ENCODE measurements around the gene DDX24.
A peak's percentile ranks its signal among the peaks of the same experiment; 100 is the strongest.

DDX24 gene

DNA sequence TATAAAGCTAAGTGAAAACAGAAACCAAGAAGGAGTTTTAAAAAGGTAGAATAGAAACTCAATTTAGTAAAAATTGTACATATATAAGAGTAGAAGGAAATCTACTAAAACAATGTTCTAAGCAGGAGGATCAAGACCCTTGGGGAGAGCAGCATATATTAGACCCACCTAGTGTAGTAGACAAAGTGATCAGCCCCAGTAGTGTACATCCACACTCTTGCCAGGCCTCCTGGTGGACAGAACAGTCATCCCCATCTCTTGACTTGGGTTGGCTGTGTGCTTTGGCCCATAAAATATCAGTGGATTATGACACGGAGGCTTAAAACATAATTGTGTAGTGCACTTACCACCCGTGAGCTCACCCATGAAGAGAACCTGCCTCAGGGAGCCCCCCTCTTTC is 65.8 kb downstream of the DDX24 start:
- FAIRE-seq (no peak), DNase-seq (ENCODE audit: insufficient read length, low spot score) (no peak)

DNA sequence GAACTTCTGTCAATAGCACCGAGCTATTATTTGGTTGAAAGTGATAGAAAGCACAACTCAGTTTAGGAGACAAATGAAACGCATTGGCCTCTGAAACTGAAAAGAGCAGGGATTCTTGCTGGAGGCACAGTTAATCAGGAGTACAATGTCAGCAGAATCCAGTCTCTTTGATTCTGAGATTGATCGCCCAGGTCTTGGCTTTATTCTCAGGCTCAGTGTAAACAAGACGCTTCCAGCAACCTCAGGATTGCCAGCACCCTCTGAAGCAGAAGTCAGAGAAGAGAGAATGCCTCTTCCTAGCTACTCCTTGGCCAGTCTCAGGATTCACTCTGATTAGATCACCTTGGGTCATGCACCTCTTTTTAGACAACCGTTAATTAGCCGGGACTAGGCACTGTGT is 66.6 kb downstream of the DDX24 start:
- DNase-seq (ENCODE audit: insufficient read length, low spot score), result no peak
- FAIRE-seq, result no peak

DNA sequence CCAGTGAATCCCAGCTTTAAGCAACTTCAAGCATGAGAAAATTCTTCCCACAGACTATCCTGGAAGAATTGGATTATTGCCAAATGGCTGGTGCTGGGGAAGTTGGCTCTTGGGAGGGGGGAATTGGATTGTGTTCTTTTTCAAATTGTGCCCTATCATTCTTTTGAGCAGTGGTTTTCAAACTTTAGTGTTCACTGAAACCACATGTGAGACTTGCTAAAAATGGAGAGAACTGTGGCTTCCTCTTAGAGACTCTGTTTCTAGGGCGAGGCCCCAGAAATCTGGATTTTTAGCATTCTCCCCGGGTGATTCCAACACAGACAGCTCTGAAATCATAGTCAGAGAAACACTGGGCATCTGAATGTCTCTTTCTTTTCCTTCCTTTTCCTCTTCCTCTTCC is 69.2 kb downstream of the DDX24 start:
- DNase-seq (ENCODE audit: insufficient read length, low spot score) (no peak), FAIRE-seq (peak; percentile 54)

DNA sequence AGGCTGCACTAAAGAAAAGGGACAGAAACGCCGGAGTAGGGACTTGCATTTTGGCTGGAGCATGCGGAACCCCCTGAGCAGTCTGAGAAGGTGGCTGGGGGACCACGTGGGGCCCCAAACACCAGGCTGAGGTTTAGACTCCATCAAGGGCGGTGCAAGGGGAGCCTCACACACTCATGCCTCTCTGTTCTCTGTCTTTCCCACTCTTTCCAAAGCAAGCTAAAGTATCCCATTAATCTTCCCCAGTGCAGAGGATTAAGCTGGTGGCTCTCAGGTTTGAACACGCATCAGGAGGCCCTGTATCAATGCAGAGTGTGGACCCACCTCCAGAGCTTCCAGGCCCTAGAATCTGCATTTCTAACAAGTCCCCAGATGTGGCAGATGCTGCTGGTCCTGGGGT is 70.4 kb downstream of the DDX24 start:
- DNase-seq (ENCODE audit: insufficient read length, low spot score), result no peak
- no peak for FAIRE-seq

- DNase-seq (ENCODE audit: insufficient read length, low spot score) (no peak), FAIRE-seq (no peak)
These were observed 71.2 kb downstream of the DDX24 start for GRCh38 chr14:94009767-94010166.

DNA sequence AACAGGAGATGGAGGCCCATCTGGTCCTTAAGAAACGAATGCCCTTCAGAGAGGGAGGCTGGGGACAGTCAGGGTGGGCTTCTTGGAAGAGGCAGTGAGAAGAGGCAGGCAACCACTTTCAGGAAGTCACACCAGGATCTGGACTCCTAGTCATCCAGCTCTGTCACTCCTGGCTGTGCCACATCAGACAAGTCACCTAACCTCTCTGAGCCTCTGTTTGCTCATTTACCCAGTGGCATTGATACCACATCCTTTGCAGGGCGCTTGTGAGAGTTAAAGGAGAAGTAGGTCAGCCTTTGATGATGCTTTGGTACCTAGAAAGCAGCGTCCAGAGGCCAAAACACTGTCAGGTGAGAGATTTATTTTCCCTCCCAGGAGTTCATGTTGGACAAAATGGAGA is 72.8 kb downstream of the DDX24 start:
- FAIRE-seq, result no peak
- DNase-seq (ENCODE audit: insufficient read length, low spot score), result no peak

DNA sequence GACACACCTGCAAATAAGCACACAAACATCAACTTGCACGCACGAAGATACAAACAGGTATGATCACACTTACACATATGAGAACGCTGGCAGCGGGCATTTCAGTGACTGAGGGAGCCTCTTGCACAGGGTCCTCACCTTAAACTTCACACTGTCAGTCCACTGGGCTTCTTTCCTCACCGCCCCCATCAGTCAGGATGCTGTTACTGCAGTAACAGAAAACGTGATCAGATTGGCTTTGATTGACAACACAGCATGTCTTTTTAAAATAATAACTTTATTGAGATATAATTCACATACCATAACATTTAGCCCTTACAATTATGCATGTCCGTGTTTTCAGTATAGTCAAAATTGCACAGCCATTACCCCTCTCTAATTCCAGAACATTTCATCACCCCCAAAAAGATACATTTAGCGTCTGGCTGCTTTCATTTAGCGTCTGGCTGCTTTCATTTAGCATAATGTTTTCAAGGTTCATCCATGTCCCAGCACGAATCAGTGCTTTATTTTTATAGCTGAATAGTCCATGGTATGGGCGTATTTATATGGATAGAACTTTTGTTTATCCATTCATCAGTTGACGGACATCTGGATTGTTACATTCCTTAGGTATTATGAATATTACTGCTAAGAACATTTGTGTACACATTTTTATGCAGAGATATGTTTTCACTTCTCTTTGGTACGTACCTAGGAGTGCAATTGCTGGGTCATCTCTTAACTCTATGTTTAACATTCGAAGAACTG is 75.5 kb downstream of the DDX24 start:
- peak; percentile 71 for FAIRE-seq
- no peak for DNase-seq (ENCODE audit: insufficient read length, low spot score)

- no peak for DNase-seq (ENCODE audit: insufficient read length, low spot score)
- no peak for FAIRE-seq
These were observed 77.0 kb downstream of the DDX24 start for GRCh38 chr14:94004015-94004414.

GRCh38 chr14:94003397-94003796 is 77.6 kb downstream of the DDX24 start:
- FAIRE-seq, result no peak
- no peak for DNase-seq (ENCODE audit: insufficient read length, low spot score)

DNA sequence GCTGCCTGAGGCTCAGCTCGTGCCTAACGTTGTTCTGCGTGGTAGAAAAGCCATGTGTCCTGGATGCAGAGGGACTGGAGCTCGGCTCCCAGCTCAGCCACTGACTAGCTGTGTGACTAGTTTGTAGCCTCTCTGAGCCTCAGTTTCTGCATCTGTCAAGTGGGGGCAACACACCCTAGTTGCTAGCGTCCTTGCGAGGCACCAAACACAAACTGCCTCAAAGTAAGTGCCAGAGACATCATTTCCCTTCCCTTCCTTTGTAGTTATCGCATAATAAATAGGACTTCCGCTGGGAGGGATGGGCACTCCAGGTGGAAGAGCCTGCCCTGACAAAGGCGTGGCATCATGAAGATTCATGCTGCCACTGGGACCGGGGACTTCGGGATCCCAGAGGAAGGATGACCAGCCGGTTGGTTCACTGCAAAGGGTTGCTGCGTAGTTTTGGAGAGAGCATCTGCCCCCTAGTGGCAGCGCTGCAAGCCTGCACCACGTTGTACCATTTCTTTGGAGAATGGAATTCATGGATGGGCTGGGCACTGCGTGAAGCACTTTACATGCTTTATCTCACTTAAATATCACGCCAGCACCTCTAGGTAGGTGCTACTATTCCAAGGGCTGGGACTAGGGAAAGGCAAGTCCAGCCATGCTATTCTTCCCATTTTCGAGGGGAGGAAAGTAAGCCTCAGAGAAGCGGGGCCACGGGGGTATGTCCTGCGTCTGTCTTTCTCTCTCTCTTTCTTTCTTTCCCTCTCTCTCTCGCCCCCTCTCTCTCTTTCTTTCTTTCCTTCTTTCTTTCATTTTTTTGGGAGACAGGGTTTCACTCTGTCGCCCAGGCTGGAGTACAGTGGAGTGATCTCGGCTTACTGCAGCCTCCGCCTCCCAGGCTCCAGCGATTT is 79.3 kb downstream of the DDX24 start:
- DNase-seq (ENCODE audit: insufficient read length, low spot score) (peak; percentile 73), FAIRE-seq (peak; percentile 95)

GRCh38 chr14:94001016-94001415 is 80.0 kb downstream of the DDX24 start:
- FAIRE-seq (no peak), DNase-seq (ENCODE audit: insufficient read length, low spot score) (no peak)

GRCh38 chr14:94000267-94000666 is 80.7 kb downstream of the DDX24 start:
- DNase-seq (ENCODE audit: insufficient read length, low spot score) (no peak), FAIRE-seq (no peak)

- FAIRE-seq, result no peak
- DNase-seq (ENCODE audit: insufficient read length, low spot score), result no peak
These were observed 81.4 kb downstream of the DDX24 start for GRCh38 chr14:93999573-93999972.

DNA sequence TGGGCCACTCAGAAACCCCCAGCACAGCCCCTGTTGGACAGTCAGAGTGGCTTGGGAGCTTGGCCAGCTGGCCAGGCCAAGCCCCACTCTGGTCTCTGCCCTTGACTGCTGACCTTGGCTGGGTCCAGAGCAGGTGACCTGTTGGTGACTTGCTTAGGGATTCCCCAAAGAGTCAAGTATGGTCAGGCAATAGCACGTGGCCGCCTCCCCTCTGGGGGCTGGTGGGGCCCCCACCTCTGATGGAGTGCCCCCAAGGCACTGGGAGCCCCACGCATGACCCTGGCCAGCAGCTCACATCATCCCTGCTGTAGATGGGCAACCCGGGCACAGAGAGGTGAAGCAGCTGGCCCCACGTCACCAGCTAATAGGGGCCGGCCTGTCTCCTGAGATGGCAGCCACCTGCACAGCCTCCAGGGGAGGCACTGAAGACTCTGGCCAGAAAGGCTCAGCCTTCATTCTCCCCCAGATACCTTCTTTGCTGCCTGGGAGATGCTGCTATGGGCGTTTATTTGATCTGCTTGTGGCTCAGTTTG is 82.1 kb downstream of the DDX24 start:
- FAIRE-seq (no peak), DNase-seq (ENCODE audit: insufficient read length, low spot score) (no peak)

Data from GM19239 (cell line).